Tibial nerve (tissue), 4 donors: ENCODE data around the gene SLC66A1. TPM values are rescaled to one million over a fixed set of nuclear protein-coding genes. Genes with fewer than 3 reads are reported as not detected.

ENCODE experiments used
- DNase-seq, 2 donors: peaks; one replicate each; pipeline ENCODE4 v3.0.0-alpha.2; 2019; ENCODE audit warnings: low spot score in 2 of 2
- H3K27ac ChIP-seq, 4 donors: fragments of 200-600 bp; sonication (generic) in 3 of 4; one replicate each; pipeline ENCODE4 v1.5.1; 2017 to 2019; ENCODE audit warnings: mild to moderate bottlenecking in 1 of 4
- H3K27me3 ChIP-seq, 2 donors: fragments of 200-600 bp; sonication (generic) in 1 of 2; one replicate each; pipeline versions ENCODE4 v1.5.1 to v1.6.0; 2017 to 2019
- H3K36me3 ChIP-seq, 3 donors: fragments of 200-600 bp; sonication (generic); one replicate each; pipeline ENCODE4 v1.5.1; 2018 to 2019
- H3K4me1 ChIP-seq, 4 donors: fragments of 200-600 bp; sonication (generic) in 3 of 4; one replicate each; pipeline ENCODE4 v1.5.1; 2017 to 2019
- H3K4me3 ChIP-seq, 4 donors: fragments of 200-600 bp; sonication (generic) in 3 of 4; one replicate each; pipeline ENCODE4 v1.5.1; 2017 to 2019; ENCODE audit warnings: mild to moderate bottlenecking in 1 of 4, moderate library complexity in 1 of 4
- H3K9me3 ChIP-seq, 4 donors: fragments of 200-600 bp; sonication (generic) in 3 of 4; one replicate each; pipeline ENCODE4 v1.5.1; 2017 to 2019
- EP300 ChIP-seq, 2 donors: sonication (generic); formaldehyde crosslinking; IDR thresholded peaks; one replicate each; pipeline ENCODE4 v1.6.1; 2017; ENCODE audit warnings: antibody characterized with exemption in 2 of 2, mild to moderate bottlenecking in 1 of 2
- POLR2A ChIP-seq, 2 donors: fragments of 450-650 bp; IDR thresholded peaks; one replicate each; pipeline ENCODE4 v1.6.1; 2017; ENCODE audit warnings: antibody characterized with exemption in 2 of 2, mild to moderate bottlenecking in 2 of 2, moderate library complexity in 2 of 2
- WGBS, 2 donors: methylation state at CpG; one replicate each; pipeline ENCODE4 v1.1.5; 2018; 5-methylcytosine and 5-hydroxymethylcytosine counted together
- total RNA-seq, 4 donors: library from RNA; depleted of rRNA; stranded (reverse); fragments of >200 nt; gene quantifications; one replicate each; pipeline ENCODE4 v1.1.0, GENCODE V29; 2016
- TF ChIP-seq, protein P1 (sequence below), 5 experiments: fragments of 200-600 bp in 3 of 5; fragments of 450-650 bp in 2 of 5; sonication (generic) in 3 of 5; IDR thresholded peaks; one replicate each; pipeline ENCODE4 v1.5.1; 2016 to 2019; ENCODE audit warnings: antibody characterized with exemption in 5 of 5, mild to moderate bottlenecking in 3 of 5, moderate library complexity in 2 of 5

The SLC66A1 gene
- total RNA-seq, 4 donors from 2014 or later, result 14.4 to 30.3 (median 21.2) TPM

DNA sequence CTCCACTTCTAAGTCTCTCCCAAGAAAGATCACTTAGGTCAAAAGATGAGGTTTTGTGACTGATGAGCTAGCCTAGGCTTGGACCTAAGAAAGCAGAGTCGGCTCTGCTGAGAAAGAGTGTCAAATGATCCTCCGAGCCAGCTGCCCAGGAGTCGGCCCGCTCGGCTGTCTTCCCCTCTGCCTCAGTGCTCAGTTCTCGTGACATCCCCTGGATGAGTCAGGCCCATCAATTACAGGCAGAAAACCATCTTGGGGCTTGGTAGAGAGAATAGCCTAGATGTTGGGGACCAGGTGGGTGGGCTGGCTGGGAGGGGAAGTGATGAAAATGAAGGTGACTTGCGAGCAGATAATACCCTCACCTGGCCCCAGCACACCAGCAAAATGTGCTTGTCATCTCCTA, 60.5 kb downstream of the SLC66A1 start:
- Histone ChIP-seq H3K4me1 (peaks cover 0 to 55% (median under 1%) of the 10 kb centered on the region in 4 donors), H3K4me3 (no peak overlapping the region), H3K9me3 (no peaks in the 10 kb centered on the region), H3K27me3 (no peaks in the 10 kb centered on the region), H3K27ac (peak overlapping the region in 2 of 4 donors; percentile 65 to 69), H3K36me3 (peaks cover 0 to 66% (median 7%) of the 10 kb centered on the region in 3 donors)
- 79 to 86% methylated on average over 7 of the region's 7 CpGs for WGBS, 2 donors
- TF ChIP-seq, protein P1, sequence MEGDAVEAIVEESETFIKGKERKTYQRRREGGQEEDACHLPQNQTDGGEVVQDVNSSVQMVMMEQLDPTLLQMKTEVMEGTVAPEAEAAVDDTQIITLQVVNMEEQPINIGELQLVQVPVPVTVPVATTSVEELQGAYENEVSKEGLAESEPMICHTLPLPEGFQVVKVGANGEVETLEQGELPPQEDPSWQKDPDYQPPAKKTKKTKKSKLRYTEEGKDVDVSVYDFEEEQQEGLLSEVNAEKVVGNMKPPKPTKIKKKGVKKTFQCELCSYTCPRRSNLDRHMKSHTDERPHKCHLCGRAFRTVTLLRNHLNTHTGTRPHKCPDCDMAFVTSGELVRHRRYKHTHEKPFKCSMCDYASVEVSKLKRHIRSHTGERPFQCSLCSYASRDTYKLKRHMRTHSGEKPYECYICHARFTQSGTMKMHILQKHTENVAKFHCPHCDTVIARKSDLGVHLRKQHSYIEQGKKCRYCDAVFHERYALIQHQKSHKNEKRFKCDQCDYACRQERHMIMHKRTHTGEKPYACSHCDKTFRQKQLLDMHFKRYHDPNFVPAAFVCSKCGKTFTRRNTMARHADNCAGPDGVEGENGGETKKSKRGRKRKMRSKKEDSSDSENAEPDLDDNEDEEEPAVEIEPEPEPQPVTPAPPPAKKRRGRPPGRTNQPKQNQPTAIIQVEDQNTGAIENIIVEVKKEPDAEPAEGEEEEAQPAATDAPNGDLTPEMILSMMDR (IDR thresholded peaks at IDR 0.05), result no peak
- TF ChIP-seq POLR2A (IDR thresholded peaks at IDR 0.05) (no peak), EP300 (IDR thresholded peaks at IDR 0.05) (no peak)
- no peak for DNase-seq

- peaks cover 0 to 75% (median 12%) of the 10 kb centered on the region in 3 donors for H3K36me3 ChIP-seq
- WGBS, 2 donors, result 76 to 84% methylated on average over 15 of the region's 15 CpGs
- peak in 1 of 2 donors; percentile 40 for DNase-seq
- peak overlapping the region in 2 of 4 donors; percentile 67 to 69 for H3K27ac ChIP-seq
- no peaks in the 10 kb centered on the region for H3K9me3 ChIP-seq
- no peak overlapping the region for H3K4me3 ChIP-seq
- no peaks in the 10 kb centered on the region for H3K27me3 ChIP-seq
- TF ChIP-seq POLR2A (IDR thresholded peaks at IDR 0.05), result no peak
- TF ChIP-seq, protein P1 (IDR thresholded peaks at IDR 0.05), result no peak
- TF ChIP-seq EP300 (IDR thresholded peaks at IDR 0.05), result no peak
- peaks cover 0 to 49% (median 0%) of the 10 kb centered on the region in 4 donors for H3K4me1 ChIP-seq
Observed at GRCh38 chr1:19373211-19374082, 61.3 kb downstream of the SLC66A1 start.

- TF ChIP-seq, protein P1 (IDR thresholded peaks at IDR 0.05), result peak in 1 of 5 experiments; percentile 8
- TF ChIP-seq POLR2A (IDR thresholded peaks at IDR 0.05), result no peak
- no peak for TF ChIP-seq EP300 (IDR thresholded peaks at IDR 0.05)
- Histone ChIP-seq H3K36me3 (peaks cover 0 to 83% (median 12%) of the 10 kb centered on the region in 3 donors), H3K4me3 (no peak overlapping the region), H3K27me3 (no peaks in the 10 kb centered on the region), H3K27ac (peak overlapping the region in 2 of 4 donors; percentile 67 to 69), H3K4me1 (peaks cover 0 to 42% (median 0%) of the 10 kb centered on the region in 4 donors), H3K9me3 (no peaks in the 10 kb centered on the region)
- no peak for DNase-seq
- 71 to 77% methylated on average over 8 to 14 of the region's 14 CpGs for WGBS, 2 donors
Observed at GRCh38 chr1:19374083-19374801, 62.1 kb downstream of the SLC66A1 start.

DNA sequence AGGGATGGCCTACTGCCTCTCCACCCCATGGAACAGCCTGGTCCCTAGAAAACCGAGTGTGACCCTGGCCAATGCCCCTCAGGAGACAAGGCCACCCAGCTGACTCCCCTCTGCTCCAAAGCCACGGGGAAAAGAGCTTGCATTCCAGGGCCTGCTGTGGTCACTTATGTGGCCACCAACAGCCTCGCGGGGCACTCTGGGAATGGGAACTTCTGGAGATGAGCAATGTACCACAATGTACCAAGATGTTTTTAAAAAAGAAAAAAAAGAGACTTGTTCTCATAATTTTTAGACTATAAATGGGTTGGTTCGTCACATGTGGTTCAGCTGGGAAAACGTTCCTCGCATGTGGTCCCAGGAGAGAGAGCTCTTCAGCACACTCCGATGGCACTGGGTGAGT, 62.8 kb downstream of the SLC66A1 start:
- H3K4me1 ChIP-seq, result peaks cover 0 to 36% (median 0%) of the 10 kb centered on the region in 4 donors
- TF ChIP-seq EP300 (IDR thresholded peaks at IDR 0.05) (no peak), POLR2A (IDR thresholded peaks at IDR 0.05) (no peak)
- TF ChIP-seq, protein P1 (IDR thresholded peaks at IDR 0.05), result no peak
- no peak overlapping the region for H3K4me3 ChIP-seq
- WGBS, 2 donors, result 68 to 74% methylated on average over 8 of the region's 8 CpGs
- no peaks in the 10 kb centered on the region for H3K9me3 ChIP-seq
- H3K27me3 ChIP-seq, result no peaks in the 10 kb centered on the region
- no peak for DNase-seq
- H3K27ac ChIP-seq, result peak overlapping the region in 2 of 4 donors; percentile 67 to 69
- H3K36me3 ChIP-seq, result peaks cover 0 to 90% (median 12%) of the 10 kb centered on the region in 3 donors
